GM18873 (cell line): ENCODE data around the gene PLEKHA4.
A peak's percentile ranks its signal among the peaks of the same experiment; 100 is the strongest.
"Not testable (repeated sequence)": the region's sequence is repeated elsewhere in the genome, so short reads cannot be mapped to it uniquely, and the experiment has no call there.

Experiments used
- ATAC-seq: cut with Tn5 transposase; IDR thresholded peaks from one replicate; pipeline ENCODE4 v1.9.1; 2021; ENCODE audit warnings: mild to moderate bottlenecking, moderate library complexity, moderate number of reproducible peaks; ENCODE audit not compliant: unreplicated experiment, low FRiP score

The PLEKHA4 gene

GRCh38 chr19:48804496-48804895 lies 63.9 kb downstream of the PLEKHA4 start:
- no peak for ATAC-seq

GRCh38 chr19:48802623-48803022 lies 65.8 kb downstream of the PLEKHA4 start:
- no peak for ATAC-seq

GRCh38 chr19:48799358-48800300 lies 68.8 kb downstream of the PLEKHA4 start:
- ATAC-seq: no peak

GRCh38 chr19:48798937-48799336 lies 69.5 kb downstream of the PLEKHA4 start:
- ATAC-seq: no peak

DNA sequence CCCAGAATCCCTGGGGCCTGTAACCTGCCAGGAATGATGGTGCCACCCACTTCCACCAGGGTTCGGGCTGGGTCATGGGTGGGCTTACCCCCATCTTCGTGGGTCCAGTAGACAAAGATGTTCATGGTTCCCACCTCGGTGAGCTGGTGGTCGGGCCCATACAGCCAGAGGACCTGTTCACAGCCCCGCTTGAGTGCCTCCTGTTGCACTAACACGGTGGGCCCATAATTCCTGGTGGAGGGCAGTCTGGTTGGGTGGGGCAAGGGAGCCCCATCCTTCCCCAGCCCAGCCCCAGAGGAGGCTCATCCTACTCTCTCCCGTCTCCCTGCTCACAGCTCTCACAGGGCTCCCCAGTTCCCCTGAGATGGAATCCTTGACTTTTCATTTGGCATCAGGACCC lies 71.3 kb downstream of the PLEKHA4 start:
- ATAC-seq: no peak

DNA sequence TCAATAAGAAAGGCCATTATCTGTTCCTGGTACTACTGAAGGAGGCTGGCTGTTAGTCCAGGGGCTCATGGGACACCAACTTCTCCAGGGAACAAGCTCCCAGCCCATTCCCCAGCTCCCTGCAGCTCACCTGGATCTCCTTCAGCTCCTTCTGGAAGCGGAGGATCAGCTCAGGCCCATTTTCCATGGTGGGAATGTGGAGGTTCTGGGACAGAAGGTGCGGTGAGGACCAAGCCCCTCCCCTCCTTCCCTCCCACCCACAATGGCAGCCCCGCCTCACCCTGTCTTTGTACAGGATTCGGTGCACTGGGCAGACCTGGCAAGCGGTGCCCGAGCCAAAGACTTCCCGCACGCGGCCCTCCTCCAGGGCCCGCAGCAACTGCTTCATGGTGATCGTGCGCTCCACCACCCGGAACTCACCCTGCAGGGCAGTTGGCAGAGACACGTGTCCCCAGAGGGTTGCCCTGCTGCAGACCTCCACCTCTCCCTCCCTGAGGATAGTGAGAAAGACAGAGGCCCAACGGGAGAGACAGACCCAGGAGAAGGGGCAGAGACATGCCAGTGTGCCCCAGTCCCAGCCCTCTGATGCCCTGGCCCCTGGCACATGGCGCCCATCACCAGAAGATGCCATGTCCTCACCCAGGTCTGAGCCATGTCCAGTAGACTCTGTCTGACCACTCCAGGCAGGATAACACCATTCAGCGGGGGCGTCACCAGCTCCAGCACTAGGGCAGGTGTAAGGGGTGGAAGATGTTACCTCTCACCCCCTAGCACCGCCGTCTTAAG lies 71.9 kb downstream of the PLEKHA4 start:
- no peak for ATAC-seq

- no peak for ATAC-seq
Measured at GRCh38 chr19:48795685-48796070, 72.7 kb downstream of the PLEKHA4 start.

DNA sequence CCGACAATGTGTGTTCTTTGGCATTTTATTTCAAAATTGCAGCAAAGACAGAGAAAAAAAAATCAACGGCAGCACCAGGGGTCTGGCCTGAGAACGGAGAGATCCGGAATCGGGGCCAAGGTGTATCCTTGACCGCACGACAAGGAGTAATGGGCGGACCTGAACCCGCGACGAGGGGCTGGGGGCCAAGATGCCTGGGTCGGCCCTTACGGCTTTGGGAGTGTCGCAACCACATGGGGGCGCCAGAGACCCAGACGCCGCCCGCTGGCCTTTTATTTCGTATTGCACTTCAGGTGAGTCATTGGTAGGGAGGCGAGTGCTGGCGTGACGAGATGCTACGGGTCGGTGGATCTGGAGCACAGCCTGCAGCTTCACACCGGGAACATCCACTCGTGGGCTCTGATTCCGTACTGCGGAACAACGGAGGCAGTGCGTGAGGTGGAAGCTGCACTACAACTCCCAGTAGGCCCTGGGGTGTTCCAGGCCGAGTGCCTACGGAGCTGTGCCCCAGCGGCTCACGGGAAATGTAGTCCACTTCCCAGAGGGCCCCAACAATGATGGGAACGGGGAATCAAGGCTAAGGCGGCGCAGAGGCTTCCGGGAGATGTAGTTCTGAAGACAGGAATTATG lies 73.2 kb downstream of the PLEKHA4 start:
- peak; percentile 68 for ATAC-seq

- ATAC-seq: no peak
Measured at GRCh38 chr19:48794291-48794690, 74.1 kb downstream of the PLEKHA4 start.

GRCh38 chr19:48793271-48793670 lies 75.1 kb downstream of the PLEKHA4 start:
- no peak for ATAC-seq

DNA sequence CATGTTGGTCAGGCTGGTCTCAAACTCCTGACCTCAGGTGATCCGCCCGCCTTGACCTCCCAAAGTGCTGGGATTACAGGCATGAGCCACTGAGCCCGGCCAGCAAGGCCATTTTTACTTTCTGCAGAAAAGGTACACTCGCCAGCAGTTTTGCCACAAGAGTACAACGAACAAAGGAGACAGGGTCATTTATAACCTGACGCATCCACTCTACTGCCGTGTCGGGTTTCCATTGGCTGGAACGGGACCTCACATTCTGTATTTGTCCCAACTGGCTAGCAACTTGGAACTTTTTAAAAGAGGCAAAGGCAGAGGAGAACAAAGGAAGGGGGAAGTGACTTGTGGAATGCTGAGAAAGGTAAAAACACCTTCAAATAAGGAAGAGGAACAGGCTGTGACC lies 81.1 kb downstream of the PLEKHA4 start:
- ATAC-seq: not testable (repeated sequence)
